Parathyroid adenoma (tissue), 2 donors: Measurements from ENCODE around the gene PRF1.

Experiments used
- H2AFZ ChIP-seq: fragments of 300-600 bp; sonication (generic); one replicate; pipeline ENCODE4 v1.7.0; 2017; ENCODE audit warnings: antibody characterized with exemption, mild to moderate bottlenecking
- H3K27ac ChIP-seq: fragments of 300-600 bp; sonication (generic); one replicate; pipeline ENCODE4 v1.7.0; 2017
- H3K27me3 ChIP-seq: fragments of 300-600 bp; sonication (generic); one replicate; pipeline ENCODE4 v1.7.0; 2017; ENCODE audit warnings: low read length; ENCODE audit not compliant: control insufficient read depth, insufficient read depth
- H3K36me3 ChIP-seq: fragments of 300-600 bp; sonication (generic); one replicate; pipeline ENCODE4 v1.7.0; 2017; ENCODE audit warnings: low read length; ENCODE audit not compliant: control insufficient read depth, insufficient read depth
- H3K4me1 ChIP-seq: fragments of 300-600 bp; sonication (generic); one replicate; pipeline ENCODE4 v1.7.0; 2017; ENCODE audit warnings: control low read depth
- H3K4me2 ChIP-seq: fragments of 300-600 bp; sonication (generic); one replicate; pipeline ENCODE4 v1.7.0; 2017; ENCODE audit warnings: low read length
- H3K4me3 ChIP-seq: fragments of 300-600 bp; sonication (generic); one replicate; pipeline ENCODE4 v1.7.0; 2017; ENCODE audit warnings: low read depth, low read length
- H3K79me2 ChIP-seq: fragments of 300-600 bp; sonication (generic); one replicate; pipeline ENCODE4 v1.7.0; 2017; ENCODE audit warnings: control low read depth
- H3K9ac ChIP-seq: fragments of 300-600 bp; sonication (generic); one replicate; pipeline ENCODE4 v1.7.0; 2017; ENCODE audit warnings: mild to moderate bottlenecking
- H3K9me3 ChIP-seq: fragments of 300-600 bp; sonication (generic); one replicate; pipeline ENCODE4 v1.7.0; 2017; ENCODE audit warnings: low read length; ENCODE audit not compliant: control insufficient read depth
- TF ChIP-seq, protein P1 (sequence below): fragments of 300-600 bp; sonication (generic); IDR thresholded peaks from one replicate; pipeline ENCODE4 v1.7.0; 2017; ENCODE audit warnings: antibody characterized with exemption, mild to moderate bottlenecking
- donor health status: primary hyperparathyroidism.

The PRF1 gene

DNA sequence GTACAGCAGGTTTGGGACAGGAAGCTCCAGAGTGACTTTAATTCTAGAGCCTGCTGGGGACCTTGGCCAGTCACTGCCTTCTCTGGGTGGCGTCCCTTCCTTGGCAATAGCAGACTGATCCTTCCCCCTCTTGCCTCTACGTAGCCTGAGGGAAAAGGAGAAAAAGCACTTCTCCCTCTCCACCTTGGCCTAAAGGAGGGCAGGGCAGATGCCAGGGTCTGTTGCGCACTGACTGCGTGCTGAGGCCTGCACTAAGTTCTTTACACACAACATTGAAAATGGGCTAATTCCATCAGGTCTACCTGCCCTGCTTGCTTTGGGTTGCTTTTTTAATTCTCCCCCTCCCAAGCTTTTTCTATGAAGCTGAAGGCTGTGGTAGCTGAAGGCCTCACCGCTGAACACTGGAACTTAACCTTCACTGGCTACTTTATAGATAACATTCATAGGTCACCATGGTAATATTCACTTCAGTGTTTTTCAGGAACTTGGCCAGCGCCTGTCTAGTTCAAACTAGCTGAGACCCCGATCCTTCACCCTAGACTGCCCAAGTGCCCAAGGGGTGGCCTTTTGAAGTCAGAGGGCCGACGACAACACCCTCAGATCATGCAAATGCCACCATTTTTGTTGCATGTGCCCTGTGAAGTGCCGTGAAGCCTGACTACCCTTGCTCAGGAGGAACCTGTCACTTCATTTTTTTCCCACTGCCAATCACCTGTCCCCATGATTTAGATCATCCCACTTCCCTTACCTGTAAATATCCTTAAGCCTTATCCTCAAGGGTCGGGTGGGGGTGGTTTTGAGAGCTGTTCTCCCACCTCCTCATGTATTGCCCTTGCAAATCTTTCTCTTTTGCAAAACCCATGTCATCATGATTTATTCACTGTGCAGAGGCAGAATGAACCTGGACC, 28.7 kb downstream of the PRF1 start:
- TF ChIP-seq, protein P1, sequence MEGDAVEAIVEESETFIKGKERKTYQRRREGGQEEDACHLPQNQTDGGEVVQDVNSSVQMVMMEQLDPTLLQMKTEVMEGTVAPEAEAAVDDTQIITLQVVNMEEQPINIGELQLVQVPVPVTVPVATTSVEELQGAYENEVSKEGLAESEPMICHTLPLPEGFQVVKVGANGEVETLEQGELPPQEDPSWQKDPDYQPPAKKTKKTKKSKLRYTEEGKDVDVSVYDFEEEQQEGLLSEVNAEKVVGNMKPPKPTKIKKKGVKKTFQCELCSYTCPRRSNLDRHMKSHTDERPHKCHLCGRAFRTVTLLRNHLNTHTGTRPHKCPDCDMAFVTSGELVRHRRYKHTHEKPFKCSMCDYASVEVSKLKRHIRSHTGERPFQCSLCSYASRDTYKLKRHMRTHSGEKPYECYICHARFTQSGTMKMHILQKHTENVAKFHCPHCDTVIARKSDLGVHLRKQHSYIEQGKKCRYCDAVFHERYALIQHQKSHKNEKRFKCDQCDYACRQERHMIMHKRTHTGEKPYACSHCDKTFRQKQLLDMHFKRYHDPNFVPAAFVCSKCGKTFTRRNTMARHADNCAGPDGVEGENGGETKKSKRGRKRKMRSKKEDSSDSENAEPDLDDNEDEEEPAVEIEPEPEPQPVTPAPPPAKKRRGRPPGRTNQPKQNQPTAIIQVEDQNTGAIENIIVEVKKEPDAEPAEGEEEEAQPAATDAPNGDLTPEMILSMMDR = no peak
- H3K9me3 ChIP-seq = no peaks in the 10 kb centered on the region
- no peaks in the 10 kb centered on the region for H3K79me2 ChIP-seq
- no peak overlapping the region for H2AFZ ChIP-seq
- peaks cover 4% of the 10 kb centered on the region for H3K4me1 ChIP-seq
- no peak overlapping the region for H3K9ac ChIP-seq
- H3K27ac ChIP-seq = no peak overlapping the region
- H3K27me3 ChIP-seq = no peaks in the 10 kb centered on the region
- H3K4me3 ChIP-seq = no peak overlapping the region
- no peak overlapping the region for H3K4me2 ChIP-seq
- H3K36me3 ChIP-seq = no peaks in the 10 kb centered on the region

DNA sequence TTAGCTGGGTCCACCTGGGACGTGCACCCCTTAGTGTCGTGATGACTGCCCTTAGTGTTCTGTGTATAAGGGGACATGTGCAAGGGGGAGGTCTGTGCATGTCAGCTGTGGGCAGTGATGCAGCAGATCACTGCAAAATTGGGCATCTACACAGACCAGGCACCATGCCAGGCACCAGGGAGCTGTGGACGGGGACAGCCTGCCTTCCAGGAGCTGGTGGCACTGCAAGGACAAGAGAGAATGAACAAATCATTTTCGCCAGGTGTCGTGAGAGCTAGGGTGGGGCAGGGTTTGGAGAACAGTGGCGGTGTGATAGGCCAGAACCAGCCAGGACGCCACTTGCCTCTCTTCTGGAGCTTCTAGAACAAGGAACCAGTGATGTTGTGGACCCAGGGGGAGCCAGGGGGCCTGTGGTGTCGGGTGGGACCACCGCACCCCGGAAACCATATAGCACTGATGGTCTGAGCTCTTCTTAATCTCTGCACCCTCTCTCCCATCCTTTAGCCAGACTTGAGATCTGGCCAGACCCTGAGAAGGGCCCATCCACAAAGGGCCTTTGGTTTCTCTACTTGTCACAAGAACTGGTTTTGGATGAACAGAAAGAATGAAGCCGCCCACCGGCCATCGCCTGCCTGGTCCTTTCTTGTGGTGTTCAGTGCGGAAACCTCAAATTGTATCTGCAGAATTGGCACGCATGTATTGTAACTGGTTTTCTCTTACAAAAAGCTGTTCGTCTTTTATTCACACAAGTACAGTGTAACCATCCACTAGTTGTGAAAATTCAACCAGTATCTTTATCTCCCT, 30.7 kb downstream of the PRF1 start:
- TF ChIP-seq, protein P1 = no peak
- no peaks in the 10 kb centered on the region for H3K79me2 ChIP-seq
- no peak overlapping the region for H3K4me3 ChIP-seq
- no peak overlapping the region for H3K9ac ChIP-seq
- H3K4me1 ChIP-seq = peaks cover 4% of the 10 kb centered on the region
- H3K4me2 ChIP-seq = no peak overlapping the region
- no peaks in the 10 kb centered on the region for H3K27me3 ChIP-seq
- H3K36me3 ChIP-seq = no peaks in the 10 kb centered on the region
- no peak overlapping the region for H3K27ac ChIP-seq
- no peak overlapping the region for H2AFZ ChIP-seq
- no peaks in the 10 kb centered on the region for H3K9me3 ChIP-seq

DNA sequence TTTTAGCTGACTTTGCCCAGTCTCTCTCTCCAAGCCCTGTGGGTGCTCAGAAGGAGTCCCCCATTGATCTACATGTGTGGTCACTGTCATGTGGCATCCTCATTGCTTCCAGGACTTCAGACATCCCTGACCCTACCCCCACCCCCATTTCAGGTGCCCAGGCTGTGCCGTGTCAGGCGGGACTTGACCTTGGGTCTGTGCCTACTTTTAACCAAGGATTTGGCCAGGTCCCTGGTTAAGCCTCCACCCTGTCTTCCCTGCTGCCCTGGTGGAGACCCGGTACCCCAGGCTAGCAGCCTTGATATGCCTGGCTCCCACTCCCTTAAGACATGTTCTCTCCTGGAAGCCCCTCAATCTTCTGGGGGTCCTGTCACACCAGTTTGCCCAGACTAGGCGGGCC, 31.3 kb downstream of the PRF1 start:
- Histone ChIP-seq H3K9me3 (no peaks in the 10 kb centered on the region), H2AFZ (no peak overlapping the region), H3K4me3 (no peak overlapping the region), H3K4me2 (no peak overlapping the region), H3K4me1 (no peaks in the 10 kb centered on the region), H3K27me3 (no peaks in the 10 kb centered on the region), H3K9ac (no peak overlapping the region), H3K36me3 (no peaks in the 10 kb centered on the region), H3K27ac (no peak overlapping the region), H3K79me2 (no peaks in the 10 kb centered on the region)
- TF ChIP-seq, protein P1 = no peak

DNA sequence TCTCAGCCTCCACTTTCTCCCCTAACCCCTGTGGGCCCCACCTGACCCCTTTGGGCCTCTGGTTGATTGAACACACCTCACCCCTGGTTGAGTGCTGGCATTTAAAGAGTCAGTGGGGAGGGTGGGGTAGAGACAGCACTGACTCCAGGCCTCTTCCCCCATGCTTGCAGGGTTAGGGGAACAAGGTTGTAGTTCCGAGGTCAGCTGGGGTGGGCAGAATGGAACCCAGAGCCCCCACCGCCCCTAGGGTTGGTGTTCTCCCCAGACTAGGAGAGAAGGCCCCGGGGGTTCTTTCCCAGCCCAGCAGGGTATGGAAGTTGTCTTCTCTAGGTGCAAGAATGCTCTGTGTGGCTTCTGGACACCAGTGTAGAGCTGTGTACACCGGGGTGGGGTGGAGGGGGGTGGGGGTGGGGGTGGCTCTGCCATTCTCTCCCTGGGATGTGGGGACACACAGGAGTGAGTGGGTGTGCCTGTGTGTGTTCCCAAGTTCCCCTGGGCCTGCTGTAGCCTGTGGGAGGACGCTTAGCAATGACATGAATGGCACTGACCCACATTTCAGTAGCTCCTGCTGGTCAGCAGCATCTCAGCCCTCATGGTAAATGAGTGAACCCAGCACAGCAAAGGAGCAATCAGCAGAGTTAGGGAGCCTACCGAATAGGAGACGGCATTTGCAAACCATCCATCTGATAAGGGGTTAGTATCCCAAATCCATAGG, 33.6 kb downstream of the PRF1 start:
- H3K27ac ChIP-seq = no peak overlapping the region
- H3K79me2 ChIP-seq = no peaks in the 10 kb centered on the region
- TF ChIP-seq, protein P1 = no peak
- no peaks in the 10 kb centered on the region for H3K9me3 ChIP-seq
- H3K27me3 ChIP-seq = no peaks in the 10 kb centered on the region
- H3K4me1 ChIP-seq = no peaks in the 10 kb centered on the region
- H2AFZ ChIP-seq = no peak overlapping the region
- no peaks in the 10 kb centered on the region for H3K36me3 ChIP-seq
- H3K4me3 ChIP-seq = no peak overlapping the region
- H3K9ac ChIP-seq = no peak overlapping the region
- H3K4me2 ChIP-seq = no peak overlapping the region
